ENCODE measurements around the gene PTGER4.

The PTGER4 gene

DNA sequence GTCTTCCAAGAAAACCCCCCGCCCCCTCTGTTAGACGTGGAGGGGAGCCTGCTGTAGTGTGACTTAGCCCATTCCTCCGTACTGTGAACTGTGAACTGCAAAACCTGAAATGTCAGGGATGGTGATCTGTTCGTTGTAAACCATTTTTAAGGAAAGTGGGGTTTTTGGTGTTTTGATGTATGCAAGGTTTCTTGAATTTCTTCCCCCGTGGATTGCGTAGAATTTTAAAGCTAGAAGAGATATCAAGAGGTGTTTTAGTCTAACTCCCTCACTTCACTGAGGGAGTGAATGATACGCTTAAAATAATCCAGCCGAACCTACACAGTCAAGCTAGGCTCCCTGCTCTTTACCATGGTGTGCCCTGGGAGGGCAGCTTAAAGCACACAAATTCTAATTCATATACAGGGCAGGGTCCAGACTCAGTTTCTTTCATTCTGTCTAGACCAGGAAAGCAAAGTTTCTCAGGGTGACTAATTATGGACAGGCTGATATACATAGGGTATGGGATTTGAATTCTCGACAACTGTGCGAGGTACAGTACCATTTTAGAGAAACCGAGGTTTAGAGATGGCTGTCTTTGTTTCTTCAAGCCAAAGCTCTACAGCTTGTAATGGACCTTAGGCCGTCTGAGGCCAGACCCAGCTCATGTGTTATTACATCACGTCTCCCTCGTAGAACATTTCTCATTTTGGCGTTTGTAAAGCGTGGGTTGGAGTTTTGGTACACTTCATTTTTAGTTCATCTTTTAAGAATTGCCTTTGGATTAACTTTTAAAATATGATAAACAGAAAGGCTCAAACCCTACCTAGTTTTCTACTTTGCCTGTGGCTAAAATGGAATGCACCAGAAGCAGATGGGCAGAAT, 2.7 kb downstream of the PTGER4 start:
- in situ Hi-C loops (cut with MboI; ENCODE audit: low sequenced_read_pairs, unreplicated experiment): loop anchor here (25.0 kb wide), 2 partner anchors 970 to 1095 kb away; no protein-coding TSS in a partner anchor
- TF ChIP-seq, protein P1, sequence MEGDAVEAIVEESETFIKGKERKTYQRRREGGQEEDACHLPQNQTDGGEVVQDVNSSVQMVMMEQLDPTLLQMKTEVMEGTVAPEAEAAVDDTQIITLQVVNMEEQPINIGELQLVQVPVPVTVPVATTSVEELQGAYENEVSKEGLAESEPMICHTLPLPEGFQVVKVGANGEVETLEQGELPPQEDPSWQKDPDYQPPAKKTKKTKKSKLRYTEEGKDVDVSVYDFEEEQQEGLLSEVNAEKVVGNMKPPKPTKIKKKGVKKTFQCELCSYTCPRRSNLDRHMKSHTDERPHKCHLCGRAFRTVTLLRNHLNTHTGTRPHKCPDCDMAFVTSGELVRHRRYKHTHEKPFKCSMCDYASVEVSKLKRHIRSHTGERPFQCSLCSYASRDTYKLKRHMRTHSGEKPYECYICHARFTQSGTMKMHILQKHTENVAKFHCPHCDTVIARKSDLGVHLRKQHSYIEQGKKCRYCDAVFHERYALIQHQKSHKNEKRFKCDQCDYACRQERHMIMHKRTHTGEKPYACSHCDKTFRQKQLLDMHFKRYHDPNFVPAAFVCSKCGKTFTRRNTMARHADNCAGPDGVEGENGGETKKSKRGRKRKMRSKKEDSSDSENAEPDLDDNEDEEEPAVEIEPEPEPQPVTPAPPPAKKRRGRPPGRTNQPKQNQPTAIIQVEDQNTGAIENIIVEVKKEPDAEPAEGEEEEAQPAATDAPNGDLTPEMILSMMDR (IDR thresholded peaks at IDR 0.05; ENCODE audit: borderline replicate concordance, control extremely low read depth, extremely low read depth, insufficient read depth, missing control alignments): no peak
- DNase-seq (ENCODE audit: low spot score): no peak

DNA sequence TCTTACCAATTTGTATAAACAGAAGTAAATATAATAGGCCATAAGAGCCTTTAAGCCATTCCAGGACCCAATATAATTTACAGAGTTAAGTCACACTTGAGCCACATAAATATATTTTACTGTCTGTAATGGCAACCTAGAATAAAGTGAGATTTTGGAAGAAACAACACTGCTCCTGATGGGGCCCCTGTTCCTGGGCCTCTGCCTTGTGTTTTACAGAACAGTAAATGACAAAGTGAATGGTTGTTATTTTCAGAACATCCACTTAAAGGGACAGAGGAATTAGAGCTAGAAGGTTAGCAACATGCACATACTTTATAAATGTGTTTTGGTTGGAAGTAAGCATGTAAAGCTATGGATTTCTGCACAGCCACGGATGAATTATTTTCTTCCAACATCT, 3.6 kb downstream of the PTGER4 start:
- TF ChIP-seq, protein P1 (IDR thresholded peaks at IDR 0.05; ENCODE audit: borderline replicate concordance, control extremely low read depth, extremely low read depth, insufficient read depth, missing control alignments): no peak
- in situ Hi-C loops (cut with MboI; ENCODE audit: low sequenced_read_pairs, unreplicated experiment): loop anchor here (25.0 kb wide), 2 partner anchors 971 to 1096 kb away; no protein-coding TSS in a partner anchor
- DNase-seq (ENCODE audit: low spot score): no peak

DNA sequence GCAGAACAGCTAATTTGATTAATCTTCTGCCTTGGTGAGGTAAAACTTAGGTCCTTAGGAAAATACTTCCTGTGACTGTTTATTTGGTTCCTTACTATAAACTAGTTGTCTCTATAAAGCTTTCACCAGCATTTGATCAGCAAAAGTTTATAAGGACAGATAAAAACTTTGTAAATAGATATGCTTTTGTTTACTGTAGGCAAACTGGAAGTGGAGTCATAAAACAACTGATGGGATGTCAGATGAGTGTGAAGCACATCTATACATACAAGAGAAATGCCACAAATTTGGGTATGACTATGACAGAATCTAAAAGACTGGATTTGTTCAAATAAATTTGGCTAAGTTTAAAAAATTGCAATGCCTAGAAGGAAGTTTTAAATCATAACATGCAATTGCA, 5.5 kb downstream of the PTGER4 start:
- no peak for DNase-seq (ENCODE audit: low spot score)
- TF ChIP-seq, protein P1 (IDR thresholded peaks at IDR 0.05; ENCODE audit: borderline replicate concordance, control extremely low read depth, extremely low read depth, insufficient read depth, missing control alignments): no peak
- in situ Hi-C loops (cut with MboI; ENCODE audit: low sequenced_read_pairs, unreplicated experiment): loop anchor here (25.0 kb wide), 2 partner anchors 973 to 1098 kb away; no protein-coding TSS in a partner anchor

DNA sequence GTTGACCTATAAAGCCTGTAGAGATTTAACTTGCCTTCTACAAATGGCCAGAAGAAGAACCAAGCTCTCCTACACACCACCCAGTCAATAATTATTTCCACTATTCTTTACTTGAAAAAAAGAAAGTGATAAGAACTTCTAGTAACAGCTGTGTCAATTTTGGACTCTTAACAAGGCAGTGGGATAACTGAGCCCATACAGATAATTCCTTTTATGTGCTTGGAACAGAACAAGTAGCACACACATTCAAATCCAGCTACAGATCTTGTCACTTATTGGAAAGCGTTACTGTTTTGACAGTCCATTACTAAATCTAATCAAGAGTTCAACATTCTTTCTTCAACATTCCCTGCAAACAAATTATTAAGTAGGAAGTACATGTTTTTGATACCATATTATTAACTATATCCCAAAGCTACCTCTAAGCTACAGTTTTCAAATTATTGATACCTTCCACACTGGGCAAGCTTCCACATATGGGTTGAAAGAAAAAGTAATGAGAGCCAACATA, 6.3 kb downstream of the PTGER4 start:
- no peak for DNase-seq (ENCODE audit: low spot score)
- TF ChIP-seq, protein P1 (IDR thresholded peaks at IDR 0.05; ENCODE audit: borderline replicate concordance, control extremely low read depth, extremely low read depth, insufficient read depth, missing control alignments): no peak
- in situ Hi-C loops (cut with MboI; ENCODE audit: low sequenced_read_pairs, unreplicated experiment): loop anchor here (25.0 kb wide), 2 partner anchors 974 to 1099 kb away; no protein-coding TSS in a partner anchor

DNA sequence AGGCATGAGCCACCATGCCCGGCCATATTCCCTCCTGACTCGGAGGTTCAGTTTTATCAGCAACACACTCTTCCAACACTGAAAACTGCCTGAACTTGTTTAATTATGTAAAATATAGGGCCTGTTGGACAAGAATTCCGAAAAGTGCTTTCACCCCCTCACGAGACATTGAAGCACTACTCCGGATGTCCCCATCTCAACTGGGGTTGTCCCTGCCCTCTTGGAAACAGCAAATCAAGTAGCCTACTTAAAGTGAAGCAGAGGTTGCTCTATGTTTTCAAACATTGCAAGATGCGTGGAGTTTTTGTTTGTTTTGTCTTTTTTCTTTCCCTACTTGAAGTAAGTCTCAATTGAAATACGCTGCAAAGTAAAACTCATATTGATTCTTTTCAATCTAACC, 7.6 kb downstream of the PTGER4 start:
- no peak for DNase-seq (ENCODE audit: low spot score)
- in situ Hi-C loops (cut with MboI; ENCODE audit: low sequenced_read_pairs, unreplicated experiment): loop anchor here (25.0 kb wide), 2 partner anchors 975 to 1100 kb away; no protein-coding TSS in a partner anchor
- TF ChIP-seq, protein P1 (IDR thresholded peaks at IDR 0.05; ENCODE audit: borderline replicate concordance, control extremely low read depth, extremely low read depth, insufficient read depth, missing control alignments): no peak

DNA sequence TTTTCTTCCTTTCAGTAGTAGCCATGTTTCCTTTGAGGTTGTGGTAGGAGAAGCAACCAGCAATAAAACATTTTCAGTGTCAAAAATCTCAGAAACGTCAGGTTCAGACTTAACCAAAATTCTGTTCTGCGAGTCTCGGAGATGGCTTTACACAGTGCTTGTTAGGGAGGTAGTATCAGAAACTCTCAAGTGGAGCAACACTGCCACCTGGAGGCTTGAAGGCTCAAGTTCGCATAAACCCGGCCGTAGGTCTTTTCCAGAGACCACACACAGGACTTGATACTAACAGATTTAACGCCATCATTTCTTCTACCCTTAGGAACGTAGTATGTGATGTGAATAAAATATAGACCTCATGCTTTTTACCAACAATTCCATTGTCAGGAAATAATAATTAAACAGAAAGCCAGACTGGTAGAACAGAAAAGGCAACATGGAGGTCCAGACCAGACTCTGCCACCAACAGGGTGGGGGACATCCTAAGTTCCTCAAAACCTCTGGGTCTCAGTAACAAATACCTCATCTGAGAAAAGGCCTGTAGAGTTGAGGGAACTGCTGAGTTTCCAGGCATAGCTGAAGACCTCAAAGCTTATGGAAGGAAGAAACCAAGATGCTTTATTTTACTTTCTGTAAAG, 8.5 kb downstream of the PTGER4 start:
- in situ Hi-C loops (cut with MboI; ENCODE audit: low sequenced_read_pairs, unreplicated experiment): loop anchor here (25.0 kb wide), 2 partner anchors 976 to 1101 kb away; no protein-coding TSS in a partner anchor
- DNase-seq (ENCODE audit: low spot score): peak; percentile 65
- TF ChIP-seq, protein P1 (IDR thresholded peaks at IDR 0.05; ENCODE audit: borderline replicate concordance, control extremely low read depth, extremely low read depth, insufficient read depth, missing control alignments): peak; percentile 72

All from GM13976 (cell line).